ENCODE data around the gene C16orf92.
A peak's percentile ranks its signal among the peaks of the same experiment; 100 is the strongest.

The C16orf92 gene

GRCh38 chr16:30060346-30060745, 37.3 kb downstream of the C16orf92 start:
- no peak for DNase-seq
- no peaks in the 10 kb centered on the region for H3K9me3 Mint-ChIP-seq
- H3K4me1 Mint-ChIP-seq: peaks cover 15% of the 10 kb centered on the region
- H3K4me3 Mint-ChIP-seq: no peak overlapping the region
- H3K36me3 Mint-ChIP-seq: peaks cover 6% of the 10 kb centered on the region
- no peak overlapping the region for H3K27ac Mint-ChIP-seq
- H3K27me3 Mint-ChIP-seq: peaks cover 4% of the 10 kb centered on the region
- CTCF ChIA-PET: interaction anchor here (0.7 to 1.0 kb wide), 2 partner anchors 27 to 31 kb away, joined by 3 read pairs; partner anchors contain the start of gene TBX6

DNA sequence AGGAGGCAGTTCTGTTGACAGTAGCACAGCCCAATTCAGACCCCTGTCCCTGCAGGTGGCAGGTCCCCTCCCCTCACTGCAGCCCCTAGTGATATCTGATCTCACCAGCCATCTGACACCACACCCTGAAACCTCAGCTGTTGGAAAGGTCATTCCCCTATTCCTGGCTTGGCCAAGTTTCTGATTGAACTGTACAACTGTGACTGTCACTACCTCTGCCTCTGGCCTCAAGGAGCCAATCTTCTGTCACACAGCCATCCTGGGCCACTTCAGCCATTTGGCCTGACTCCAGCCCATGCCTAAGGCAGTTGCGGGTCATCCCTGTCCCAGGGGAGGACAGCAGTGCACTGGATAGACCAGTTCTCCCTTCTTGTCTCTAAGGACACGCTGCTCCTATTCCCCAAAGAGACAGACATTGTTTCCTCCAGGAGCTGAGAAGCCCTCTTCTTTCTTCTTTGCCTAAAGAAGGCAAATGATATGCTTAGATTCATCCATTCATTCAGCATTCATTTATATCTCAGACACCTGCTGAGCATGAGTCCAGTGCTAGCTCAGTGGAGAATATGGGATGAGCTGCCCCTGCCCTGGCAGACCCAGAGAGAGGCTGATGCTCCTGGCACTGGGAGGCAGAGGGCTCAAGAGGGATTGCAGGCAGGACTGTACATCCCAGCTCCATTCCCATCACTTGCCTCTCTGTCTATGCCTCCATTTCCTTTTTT, 38.0 kb downstream of the C16orf92 start:
- H3K9me3 Mint-ChIP-seq: no peaks in the 10 kb centered on the region
- no peak overlapping the region for H3K27ac Mint-ChIP-seq
- CTCF ChIA-PET: interaction anchor here (1.0 to 1.1 kb wide), 2 partner anchors 29 to 31 kb away, joined by 3 to 4 read pairs; partner anchors contain the start of gene TBX6
- H3K4me1 Mint-ChIP-seq: peaks cover 11% of the 10 kb centered on the region
- peaks cover 4% of the 10 kb centered on the region for H3K27me3 Mint-ChIP-seq
- no peak overlapping the region for H3K4me3 Mint-ChIP-seq
- H3K36me3 Mint-ChIP-seq: peaks cover 9% of the 10 kb centered on the region
- no peak for DNase-seq

GRCh38 chr16:30063278-30063892, 40.4 kb downstream of the C16orf92 start:
- CTCF ChIA-PET: interaction anchor here (0.7 to 4.3 kb wide), 5 partner anchors 8 to 552 kb away, joined by 3 to 31 read pairs (median 5); partner anchors contain the start of gene TBX6
- Mint-ChIP-seq H3K4me3 (peak overlapping the region; percentile 100), H3K4me1 (peaks cover 26% of the 10 kb centered on the region), H3K36me3 (peaks cover 29% of the 10 kb centered on the region), H3K27me3 (peaks cover 4% of the 10 kb centered on the region), H3K27ac (peak overlapping the region; percentile 98), H3K9me3 (no peaks in the 10 kb centered on the region)
- no peak for DNase-seq

- H3K27ac Mint-ChIP-seq: peak overlapping the region; percentile 98
- peaks cover 4% of the 10 kb centered on the region for H3K27me3 Mint-ChIP-seq
- CTCF ChIA-PET: interaction anchor here (0.7 to 6.9 kb wide), 7 partner anchors 9 to 551 kb away, joined by 3 to 41 read pairs (median 5); partner anchors contain the start of genes PPP4C and TBX6
- peaks cover 33% of the 10 kb centered on the region for H3K4me1 Mint-ChIP-seq
- H3K4me3 Mint-ChIP-seq: peak overlapping the region; percentile 100
- H3K36me3 Mint-ChIP-seq: peaks cover 36% of the 10 kb centered on the region
- peak; percentile 78 for DNase-seq
- H3K9me3 Mint-ChIP-seq: no peaks in the 10 kb centered on the region
These were observed 41.1 kb downstream of the C16orf92 start for GRCh38 chr16:30063893-30064728.

GRCh38 chr16:30064729-30065101, 41.7 kb downstream of the C16orf92 start:
- Mint-ChIP-seq H3K27me3 (peaks cover 4% of the 10 kb centered on the region), H3K9me3 (no peaks in the 10 kb centered on the region), H3K4me3 (peak overlapping the region; percentile 100), H3K36me3 (peaks cover 42% of the 10 kb centered on the region), H3K27ac (peak overlapping the region; percentile 98), H3K4me1 (peaks cover 39% of the 10 kb centered on the region)
- CTCF ChIA-PET: interaction anchor here (1.3 to 6.9 kb wide), 4 partner anchors 9 to 550 kb away, joined by 3 to 41 read pairs (median 18); partner anchors contain the start of genes PPP4C and TBX6
- DNase-seq: no peak

GRCh38 chr16:30065102-30065942, 42.3 kb downstream of the C16orf92 start, which contains the start of gene ALDOA:
Gene ALDOA, plus strand, starts transcription at chr16:30065760. Its CDS starts 1,138 bp downstream, at chr16:30066898.
- peak within 1 kb of the TSS; percentile 100 for H3K4me3 Mint-ChIP-seq
- H3K4me1 Mint-ChIP-seq: peaks cover 45% of the 10 kb centered on the region
- peaks cover 47% of the 10 kb centered on the region for H3K36me3 Mint-ChIP-seq
- H3K9me3 Mint-ChIP-seq: no peaks in the 10 kb centered on the region
- peak; percentile 97 for DNase-seq
- peaks cover 4% of the 10 kb centered on the region for H3K27me3 Mint-ChIP-seq
- H3K27ac Mint-ChIP-seq: peak within 1 kb of the TSS; percentile 98
- CTCF ChIA-PET: interaction anchor here (1.2 to 6.9 kb wide), 4 partner anchors 10 to 47 kb away, joined by 3 to 41 read pairs (median 18); partner anchors contain the start of genes PPP4C and TBX6

- Mint-ChIP-seq H3K36me3 (peaks cover 49% of the 10 kb centered on the region), H3K4me1 (peaks cover 47% of the 10 kb centered on the region), H3K27ac (peak overlapping the region; percentile 98), H3K9me3 (no peaks in the 10 kb centered on the region), H3K4me3 (peak overlapping the region; percentile 100), H3K27me3 (no peaks in the 10 kb centered on the region)
- no peak for DNase-seq
- CTCF ChIA-PET: interaction anchor here (1.2 to 6.9 kb wide), 6 partner anchors 10 to 46 kb away, joined by 3 to 41 read pairs (median 5); partner anchors contain the start of genes PPP4C and TBX6
These were observed 43.2 kb downstream of the C16orf92 start for GRCh38 chr16:30065943-30066760.

DNA sequence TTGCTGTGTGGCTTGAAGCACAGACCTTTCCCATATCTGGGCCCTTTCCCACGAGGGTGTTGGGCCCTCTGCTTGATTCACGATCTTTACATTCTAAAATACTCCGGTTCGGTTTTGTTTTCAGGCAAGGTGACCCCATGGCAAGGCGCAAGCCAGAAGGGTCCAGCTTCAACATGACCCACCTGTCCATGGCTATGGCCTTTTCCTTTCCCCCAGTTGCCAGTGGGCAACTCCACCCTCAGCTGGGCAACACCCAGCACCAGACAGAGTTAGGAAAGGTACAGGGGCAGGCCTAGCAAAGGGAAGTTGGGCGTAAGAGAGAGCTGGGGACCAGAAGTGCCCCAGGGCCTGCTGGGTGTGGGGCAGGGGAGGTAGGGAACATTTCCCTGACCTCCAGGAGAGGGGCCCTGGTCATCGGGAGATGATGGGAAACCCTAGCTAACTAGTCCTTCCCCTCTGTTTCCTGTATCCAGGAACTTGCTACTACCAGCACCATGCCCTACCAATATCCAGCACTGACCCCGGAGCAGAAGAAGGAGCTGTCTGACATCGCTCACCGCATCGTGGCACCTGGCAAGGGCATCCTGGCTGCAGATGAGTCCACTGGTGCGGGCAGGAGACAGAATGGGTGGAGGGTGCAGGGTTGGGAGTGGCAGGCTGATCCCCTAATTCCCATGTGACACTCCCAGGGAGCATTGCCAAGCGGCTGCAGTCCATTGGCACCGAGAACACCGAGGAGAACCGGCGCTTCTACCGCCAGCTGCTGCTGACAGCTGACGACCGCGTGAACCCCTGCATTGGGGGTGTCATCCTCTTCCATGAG, 44.0 kb downstream of the C16orf92 start:
- Mint-ChIP-seq H3K36me3 (peaks cover 57% of the 10 kb centered on the region), H3K27me3 (no peaks in the 10 kb centered on the region), H3K9me3 (no peaks in the 10 kb centered on the region), H3K27ac (peak overlapping the region; percentile 98), H3K4me1 (peaks cover 50% of the 10 kb centered on the region), H3K4me3 (peak overlapping the region; percentile 100)
- no peak for DNase-seq
- CTCF ChIA-PET: interaction anchor here (1.2 to 6.9 kb wide), 5 partner anchors 10 to 45 kb away, joined by 3 to 41 read pairs (median 5); partner anchors contain the start of gene TBX6

- Mint-ChIP-seq H3K36me3 (peaks cover 63% of the 10 kb centered on the region), H3K27me3 (no peaks in the 10 kb centered on the region), H3K9me3 (no peaks in the 10 kb centered on the region), H3K4me3 (peak overlapping the region; percentile 100), H3K27ac (peak overlapping the region; percentile 98), H3K4me1 (peaks cover 53% of the 10 kb centered on the region)
- DNase-seq: no peak
- CTCF ChIA-PET: interaction anchor here (1.2 to 6.9 kb wide), 2 partner anchors 9 to 24 kb away, joined by 3 to 41 read pairs; partner anchors contain the start of gene TBX6
These were observed 44.6 kb downstream of the C16orf92 start for GRCh38 chr16:30067584-30067916.

GRCh38 chr16:30068333-30068732, 45.3 kb downstream of the C16orf92 start:
- CTCF ChIA-PET: interaction anchor here (6.9 kb wide), 1 partner anchor 23 kb away, joined by 41 read pairs; the partner anchor contains the start of gene TBX6
- no peaks in the 10 kb centered on the region for H3K27me3 Mint-ChIP-seq
- no peaks in the 10 kb centered on the region for H3K9me3 Mint-ChIP-seq
- H3K36me3 Mint-ChIP-seq: peaks cover 63% of the 10 kb centered on the region
- no peak for DNase-seq
- H3K27ac Mint-ChIP-seq: peak overlapping the region; percentile 80
- peak overlapping the region; percentile 62 for H3K4me3 Mint-ChIP-seq
- H3K4me1 Mint-ChIP-seq: peaks cover 50% of the 10 kb centered on the region

GRCh38 chr16:30068750-30069610, 46.0 kb downstream of the C16orf92 start:
- Mint-ChIP-seq H3K36me3 (peaks cover 65% of the 10 kb centered on the region), H3K27ac (peak overlapping the region; percentile 80), H3K4me1 (peaks cover 44% of the 10 kb centered on the region), H3K27me3 (no peaks in the 10 kb centered on the region), H3K4me3 (peak overlapping the region; percentile 62), H3K9me3 (no peaks in the 10 kb centered on the region)
- peak; percentile 78 for DNase-seq
- CTCF ChIA-PET: interaction anchor here (0.6 to 6.9 kb wide), 2 partner anchors 18 to 22 kb away, joined by 3 to 41 read pairs; partner anchors contain the start of gene TBX6
